Endothelial cell of umbilical vein (primary cell): Measurements from ENCODE around the gene GTF3C5. TPM values are rescaled to one million over a fixed set of nuclear protein-coding genes. Genes with fewer than 3 reads are reported as not detected.

Experiments used
- BruUV-seq: library from RNA; stranded (reverse); fragments of 400-500 nt; replicated peaks from 2 replicates; lab custom pipeline; 2021; lab: Mats Ljungman, UMichigan
- CTCF ChIA-PET: fragments of 300-600, 350-600 bp; sonication (Branson Sonifier 250); formaldehyde crosslinking; loops from one replicate; lab custom pipeline; 2021; ENCODE audit warnings: antibody characterized with exemption, inconsistent platforms; lab: Charles Lee
- POLR2A ChIA-PET: fragments of 300-600, 350-600 bp; sonication (Branson Sonifier 250); formaldehyde crosslinking; loops from one replicate; lab custom pipeline; 2021; ENCODE audit warnings: antibody characterized with exemption, inconsistent platforms; lab: Charles Lee
- DNase-seq: peaks from one replicate; pipeline ENCODE4 v3.0.0-alpha.2; 2011; ENCODE audit warnings: low read depth, low spot score
- FAIRE-seq: peaks from 2 replicates; lab custom pipeline; 2011; peaks lifted over from hg19 to GRCh38; lab: Jason Lieb, UNC
- H2AFZ ChIP-seq: 2 replicates; pipeline ENCODE4 v1.6.0; 2012; ENCODE audit warnings: low read depth, low read length, control low read depth, inconsistent platforms
- H3K27ac ChIP-seq: 2 replicates; pipeline ENCODE4 v1.5.1; 2011; ENCODE audit warnings: low read depth, mild to moderate bottlenecking, control low read depth, low read length, moderate library complexity; ENCODE audit not compliant: insufficient read depth
- H3K27me3 ChIP-seq, 2 experiments: 2 replicates each; pipeline versions ENCODE4 v1.6.0 to v1.6.1; 2011; ENCODE audit warnings: low read length in 2 of 2, mixed read lengths in 1 of 2; ENCODE audit not compliant: control insufficient read depth in 2 of 2, insufficient read depth in 2 of 2
- H3K36me3 ChIP-seq, 2 experiments: 2 replicates in 1 of 2; 3 replicates in 1 of 2; pipeline ENCODE4 v1.5.1; 2011; ENCODE audit warnings: low read length in 2 of 2, mild to moderate bottlenecking in 1 of 2, moderate library complexity in 1 of 2; ENCODE audit not compliant: control insufficient read depth in 2 of 2, insufficient read depth in 2 of 2; ENCODE audit errors: extremely low read depth in 1 of 2
- H3K4me1 ChIP-seq: 3 replicates; pipeline ENCODE4 v1.5.1; 2011; ENCODE audit warnings: mild to moderate bottlenecking, low read length; ENCODE audit not compliant: control insufficient read depth, insufficient read depth; ENCODE audit errors: extremely low read depth
- H3K4me2 ChIP-seq: 2 replicates; pipeline ENCODE4 v1.6.1; 2011; ENCODE audit warnings: low read length, control low read depth, mixed read lengths; ENCODE audit not compliant: insufficient read depth
- H3K4me3 ChIP-seq, 3 experiments: fragments of 200-600 bp in 1 of 3; sonication (generic), shearing (Covaris generic) in 1 of 3; replicated peaks in 1 of 3; 2 replicates each; pipeline ENCODE4 v1.5.1; 2011 to 2016; ENCODE audit warnings: control low read depth in 3 of 3, low read length in 3 of 3, mild to moderate bottlenecking in 2 of 3, inconsistent platforms in 1 of 3, low read depth in 1 of 3, moderate library complexity in 1 of 3; ENCODE audit not compliant: insufficient read depth in 1 of 3
- H3K79me2 ChIP-seq: 2 replicates; pipeline ENCODE4 v1.6.0; 2012; ENCODE audit warnings: low read length, inconsistent platforms; ENCODE audit not compliant: control insufficient read depth, insufficient read depth
- H3K9ac ChIP-seq: replicated peaks from 2 replicates; pipeline ENCODE3; 2011; ENCODE audit warnings: low read length, control low read depth; ENCODE audit not compliant: insufficient read depth; ENCODE audit errors: extremely low read depth
- H3K9me1 ChIP-seq: replicated peaks from 3 replicates; pipeline ENCODE4 v1.6.0; 2011; ENCODE audit warnings: mild to moderate bottlenecking, low read length; ENCODE audit not compliant: control insufficient read depth, insufficient read depth; ENCODE audit errors: extremely low read depth
- H3K9me3 ChIP-seq: replicated peaks from 2 replicates; pipeline ENCODE4 v1.5.1; 2012; ENCODE audit warnings: low read length, inconsistent platforms; ENCODE audit not compliant: control insufficient read depth, insufficient read depth
- H4K20me1 ChIP-seq: replicated peaks from 2 replicates; pipeline ENCODE3; 2011; ENCODE audit warnings: mild to moderate bottlenecking, low read length; ENCODE audit not compliant: control insufficient read depth, insufficient read depth; ENCODE audit errors: extremely low read depth
- CTCF ChIP-seq, 2 donors: IDR thresholded peaks; 1 replicate in 1 of 2; 2 replicates in 1 of 2; pipeline ENCODE4 v1.5.1; 2011; ENCODE audit warnings: low read length in 2 of 2, mild to moderate bottlenecking in 2 of 2, moderate library complexity in 2 of 2, control low read depth in 1 of 2, inconsistent platforms in 1 of 2, low read depth in 1 of 2; ENCODE audit not compliant: insufficient read depth in 1 of 2; ENCODE audit errors: extremely low read depth in 1 of 2
- EZH2 ChIP-seq: IDR thresholded peaks from 2 replicates; pipeline ENCODE4 v1.6.1; 2012; ENCODE audit warnings: borderline replicate concordance, low read depth, mild to moderate bottlenecking, moderate library complexity, low read length, inconsistent platforms; ENCODE audit not compliant: severe bottlenecking
- FOS ChIP-seq: IDR thresholded peaks from 2 replicates; pipeline ENCODE4 v1.6.1; 2011; ENCODE audit warnings: mild to moderate bottlenecking, low read length, moderate library complexity, borderline replicate concordance; ENCODE audit not compliant: insufficient read depth
- GATA2 ChIP-seq: IDR thresholded peaks from 2 replicates; pipeline ENCODE4 v1.7.0; 2011; ENCODE audit warnings: low read depth, mild to moderate bottlenecking, moderate library complexity, mixed read lengths, low read length; ENCODE audit not compliant: insufficient read length, insufficient read depth
- JUN ChIP-seq: IDR thresholded peaks from 2 replicates; pipeline ENCODE4 v1.6.1; 2011; ENCODE audit warnings: borderline replicate concordance, low read depth; ENCODE audit not compliant: insufficient read length, insufficient read depth
- MAX ChIP-seq: IDR thresholded peaks from 2 replicates; pipeline ENCODE4 v1.6.1; 2011; ENCODE audit not compliant: insufficient read depth, insufficient read length
- POLR2AphosphoS5 ChIP-seq: IDR thresholded peaks from 2 replicates; pipeline ENCODE4 v1.6.1; 2012; ENCODE audit warnings: low read depth, mild to moderate bottlenecking, control low read depth, low read length, moderate library complexity; ENCODE audit not compliant: insufficient read depth
- dilution Hi-C: fragments of 300-500 bp; cut with MboI; formaldehyde crosslinking; loops from one replicate; pipeline ENCODE4 v1.15.0; 2019; ENCODE audit warnings: low sequenced_read_pairs; ENCODE audit not compliant: extremely low pct_ligation_motif_present
- intact Hi-C: fragments of 100-400 bp; cut with micrococcal nuclease; formaldehyde crosslinking; loops from one replicate; pipeline ENCODE4 v1.10.0; 2022
- polyA plus RNA-seq, 4 experiments: library from polyadenylated mRNA; depleted of rRNA in 3 of 4; stranded (reverse) in 3 of 4; unstranded in 1 of 4; fragments of >200 nt; gene quantifications; 2 replicates each; pipeline versions ENCODE4 v1.2.1 to v1.2.3, GENCODE V29; 2011 to 2012; ENCODE audit warnings: missing spikeins in 1 of 4
- total RNA-seq: library from RNA; stranded (reverse); gene quantifications from 2 replicates; pipeline ENCODE4 v1.2.3, GENCODE V29; 2021

The GTF3C5 gene
- total and polyA plus RNA-seq, 2 donors (not counting 3 experiments of a cell fraction or from before 2014, with no cell fraction given), result 65.6 to 73.8 TPM

GRCh38 chr9:133008824-133009223 is 22.0 kb upstream of the GTF3C5 start:
- intact Hi-C loops, result no loop called here
- H3K79me2 ChIP-seq, result no peaks in the 10 kb centered on the region

More at GRCh38 chr9:133008824-133009223, 22.0 kb upstream of the GTF3C5 start:
- Histone ChIP-seq H3K9me3 (no peaks in the 10 kb centered on the region), H3K4me2 (no peak overlapping the region), H3K4me3 (no peak overlapping the region), H3K27ac (no peak overlapping the region), H3K27me3 (peaks cover 0 to 2% of the 10 kb centered on the region in 2 experiments), H3K4me1 (no peaks in the 10 kb centered on the region), H3K36me3 (no peaks in the 10 kb centered on the region), H2AFZ (no peak overlapping the region), H4K20me1 (no peaks in the 10 kb centered on the region), H3K9ac (no peak overlapping the region), H3K9me1 (no peaks in the 10 kb centered on the region)
- CTCF ChIA-PET, result no interaction called here
- FAIRE-seq (no peak), DNase-seq (no peak)
- TF ChIP-seq CTCF (IDR thresholded peaks at IDR 0.05; ENCODE audit: extremely low read depth in 1 of 2, insufficient read depth in 1 of 2, low read depth in 1 of 2, low read length in 2 of 2), result no peak
- TF ChIP-seq FOS, result no peak
- TF ChIP-seq MAX, result no peak
- no peak for TF ChIP-seq JUN
- TF ChIP-seq POLR2AphosphoS5, result no peak
- no peak for TF ChIP-seq EZH2
- no peak for TF ChIP-seq GATA2
- dilution Hi-C loops, result no loop called here
- POLR2A ChIA-PET, result no interaction called here
- BruUV-seq, result no TSS peak
